Psoas muscle (tissue), 8 donors: Measurements from ENCODE around the gene NAV2. TPM values are rescaled to one million over a fixed set of nuclear protein-coding genes. Genes with fewer than 3 reads are reported as not detected.

Experiments
- ATAC-seq, 4 donors: fragments of 200-7000 bp; cut with Tn5 transposase; one replicate each; pipeline ENCODE4 v1.9.1; 2020; ENCODE audit warnings: moderate library complexity in 3 of 4, mild to moderate bottlenecking in 2 of 4
- DNase-seq, 2 donors: peaks; one replicate each; pipeline ENCODE4 v3.0.0-alpha.2; 2020
- H3K27ac ChIP-seq: fragments of 200-600 bp; one replicate; pipeline ENCODE4 v1.8.0; 2022
- H3K27me3 ChIP-seq, 3 donors: fragments of 200-600 bp in 1 of 3; one replicate each; pipeline versions ENCODE4 v1.6.1 to v1.8.0; 2013 to 2022; ENCODE audit warnings: low read length in 2 of 3, mild to moderate bottlenecking in 2 of 3, moderate library complexity in 1 of 3; ENCODE audit not compliant: insufficient read depth in 3 of 3
- H3K36me3 ChIP-seq, 2 donors: fragments of 200-600 bp in 1 of 2; one replicate each; pipeline versions ENCODE4 v1.6.1 to v1.8.0; 2013 to 2022; ENCODE audit warnings: low read depth in 1 of 2, mild to moderate bottlenecking in 1 of 2, moderate library complexity in 1 of 2; ENCODE audit not compliant: insufficient read depth in 1 of 2
- H3K4me1 ChIP-seq: fragments of 200-600 bp; one replicate; pipeline ENCODE4 v1.8.0; 2022
- H3K4me3 ChIP-seq: fragments of 200-600 bp; one replicate; pipeline ENCODE4 v1.8.0; 2022; ENCODE audit warnings: mild to moderate bottlenecking
- H3K9me3 ChIP-seq: fragments of 200-600 bp; one replicate; pipeline ENCODE4 v1.8.0; 2022
- WGBS, 3 donors: extraction: QIAGEN DNeasy Blood & Tissue Kit; methylation state at CpG; one replicate each; pipeline versions ENCODE4 v1.1.6 to v1.1.7; 2013; 5-methylcytosine and 5-hydroxymethylcytosine counted together
- intact Hi-C, 2 donors: fragments of 100-400 bp; cut with DNase I; formaldehyde crosslinking; loops; one replicate each; pipeline versions ENCODE4 v1.11.0 to v1.14.2; 2022
- polyA plus RNA-seq, 3 donors: library from polyadenylated mRNA; stranded (reverse); fragments of 200-250 nt; gene quantifications; one replicate each; pipeline ENCODE4 v1.2.3, GENCODE V29; 2013
- total RNA-seq, 4 donors: library from RNA; stranded (reverse); fragmentation: NEBNext Ultra II Directional in 2 of 4; extraction: Animal tissue kit (Norgen Biotek cat#: 25700) in 2 of 4; gene quantifications; one replicate each; pipeline versions ENCODE4 v1.2.1 to v1.2.4, GENCODE V29; 2021 to 2023
- TF ChIP-seq, protein P1 (sequence below): fragments of 200-600 bp; IDR thresholded peaks from one replicate; pipeline ENCODE4 v1.8.0; 2022; ENCODE audit warnings: antibody characterized with exemption
- donor health status: healthy with polysubstance abuse.
- donor health status: DM: no; HTN: no; CAD: no; lungs with moderate emphysema.
- donor health status: Bipolar disorder and iron deficiency.
- donor health status: healthy.
- donor health status: DM: yes; HTN: yes; CAD: no.
- donor health status: DM: no; HTN: no; CAD: no.
- donor health status: DM: no; HTN: no; CAD: no.
- donor health status: DM: yes; HTN: yes; CAD: no.

Gene NAV2
- total and polyA plus RNA-seq, 7 donors = 0.68 to 21.8 (median 2.9) TPM

DNA sequence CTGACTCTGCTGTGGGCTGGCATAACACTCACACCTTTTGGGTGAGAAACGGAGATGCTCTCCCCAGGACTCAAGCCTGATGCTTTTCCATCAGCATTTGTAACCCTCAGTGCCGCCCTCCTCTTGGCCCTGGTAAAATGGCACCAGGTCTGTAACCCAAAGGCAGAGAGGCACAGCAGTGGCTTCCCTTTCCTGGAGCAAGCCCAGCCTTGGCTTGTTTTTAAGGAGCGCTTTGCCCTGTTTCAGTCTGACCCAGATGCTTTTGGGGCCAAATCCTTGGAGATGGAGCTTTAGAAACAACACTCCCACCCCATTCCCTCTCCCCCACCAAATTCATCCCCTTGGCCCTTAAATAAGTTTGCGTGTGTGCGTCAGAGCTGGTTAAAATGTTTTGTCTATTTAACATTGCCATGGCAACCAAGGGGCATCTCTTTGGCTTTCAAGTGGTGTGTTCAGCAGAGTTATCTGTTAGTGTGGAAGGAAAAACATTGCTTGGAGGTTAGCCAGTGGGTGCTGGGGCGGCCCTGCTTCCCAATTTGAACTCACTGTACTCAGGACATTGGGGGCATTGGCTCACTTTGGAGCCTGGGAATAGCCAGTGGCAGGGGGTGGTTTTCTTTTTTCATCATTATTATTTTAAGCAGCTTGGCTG lies 134.1 kb downstream of the NAV2 start:
- H3K27me3 ChIP-seq = no peaks in the 10 kb centered on the region
- H3K4me1 ChIP-seq = peaks cover 33% of the 10 kb centered on the region
- DNase-seq = no peak
- H3K9me3 ChIP-seq = no peaks in the 10 kb centered on the region
- TF ChIP-seq, protein P1, sequence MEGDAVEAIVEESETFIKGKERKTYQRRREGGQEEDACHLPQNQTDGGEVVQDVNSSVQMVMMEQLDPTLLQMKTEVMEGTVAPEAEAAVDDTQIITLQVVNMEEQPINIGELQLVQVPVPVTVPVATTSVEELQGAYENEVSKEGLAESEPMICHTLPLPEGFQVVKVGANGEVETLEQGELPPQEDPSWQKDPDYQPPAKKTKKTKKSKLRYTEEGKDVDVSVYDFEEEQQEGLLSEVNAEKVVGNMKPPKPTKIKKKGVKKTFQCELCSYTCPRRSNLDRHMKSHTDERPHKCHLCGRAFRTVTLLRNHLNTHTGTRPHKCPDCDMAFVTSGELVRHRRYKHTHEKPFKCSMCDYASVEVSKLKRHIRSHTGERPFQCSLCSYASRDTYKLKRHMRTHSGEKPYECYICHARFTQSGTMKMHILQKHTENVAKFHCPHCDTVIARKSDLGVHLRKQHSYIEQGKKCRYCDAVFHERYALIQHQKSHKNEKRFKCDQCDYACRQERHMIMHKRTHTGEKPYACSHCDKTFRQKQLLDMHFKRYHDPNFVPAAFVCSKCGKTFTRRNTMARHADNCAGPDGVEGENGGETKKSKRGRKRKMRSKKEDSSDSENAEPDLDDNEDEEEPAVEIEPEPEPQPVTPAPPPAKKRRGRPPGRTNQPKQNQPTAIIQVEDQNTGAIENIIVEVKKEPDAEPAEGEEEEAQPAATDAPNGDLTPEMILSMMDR = no peak
- intact Hi-C loops = no loop called here
- no peak overlapping the region for H3K4me3 ChIP-seq
- ATAC-seq = no peak
- 83 to 90% (median 84%) methylated on average over 6 of the region's 6 CpGs for WGBS, 3 donors
- no peaks in the 10 kb centered on the region for H3K36me3 ChIP-seq
- no peak overlapping the region for H3K27ac ChIP-seq

DNA sequence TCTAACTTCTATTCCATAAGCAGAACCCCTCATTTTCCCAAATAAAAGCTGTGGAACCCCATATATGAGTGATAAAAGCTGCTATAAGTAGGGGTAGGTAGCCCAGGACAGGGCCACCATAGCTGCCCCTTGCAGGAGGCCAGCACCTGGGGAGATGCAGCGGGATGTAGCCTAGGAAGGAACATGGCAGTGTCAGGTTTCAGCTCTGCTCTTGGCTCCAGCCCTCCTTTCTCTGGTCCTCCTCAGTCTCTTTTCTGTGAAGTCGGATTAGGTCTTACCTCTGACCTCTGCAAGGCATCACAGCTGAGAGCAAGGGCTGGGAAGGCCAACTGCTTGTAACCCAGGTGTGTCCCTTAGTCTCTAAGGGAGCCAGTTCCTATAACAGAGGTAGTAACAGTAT lies 135.6 kb downstream of the NAV2 start:
- Histone ChIP-seq H3K4me1 (peaks cover 33% of the 10 kb centered on the region), H3K36me3 (no peaks in the 10 kb centered on the region), H3K27me3 (no peaks in the 10 kb centered on the region), H3K9me3 (no peaks in the 10 kb centered on the region), H3K27ac (no peak overlapping the region), H3K4me3 (no peak overlapping the region)
- intact Hi-C loops = loop anchor here in 1 of 2 donors (2.0 kb wide), 1 partner anchor 33 kb away; no protein-coding TSS in a partner anchor
- no peak for ATAC-seq
- no peak for DNase-seq
- TF ChIP-seq, protein P1 = no peak
- WGBS, 3 donors = 33 to 82% (median 44%) methylated on average over 2 of the region's 2 CpGs

DNA sequence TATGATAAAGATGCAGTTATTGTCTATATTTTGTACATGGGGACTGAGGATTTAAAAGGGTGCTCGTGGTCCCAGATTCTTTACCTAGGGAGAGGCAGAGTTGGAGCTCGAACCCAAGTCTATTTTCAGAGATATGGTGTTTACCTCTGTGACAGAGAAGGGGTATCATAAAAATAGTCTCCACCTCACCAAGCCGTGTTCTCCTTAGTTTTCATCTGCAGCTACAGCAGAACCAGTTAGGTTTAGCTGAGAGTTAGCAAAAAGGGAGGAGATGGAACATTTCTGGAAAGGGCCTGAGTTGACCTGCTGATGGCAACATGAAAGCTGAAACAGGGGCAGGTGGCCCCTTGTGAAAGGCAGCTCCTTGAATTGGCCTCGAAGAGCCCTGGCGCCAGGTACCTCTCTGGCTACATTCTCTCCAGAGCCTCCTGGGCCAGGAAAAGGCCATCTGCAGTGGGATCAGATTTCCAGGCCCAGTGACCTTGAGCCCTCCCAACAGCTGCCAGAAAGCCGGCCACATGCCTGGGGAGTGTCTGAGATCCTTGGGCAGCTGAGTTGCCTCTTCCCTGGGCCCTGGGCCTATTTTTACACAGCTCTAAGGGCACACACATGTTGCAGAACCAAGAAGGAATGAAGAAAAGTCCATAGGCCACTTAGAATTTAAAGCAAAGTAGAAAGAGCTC lies 136.6 kb downstream of the NAV2 start:
- DNase-seq = peak; percentile 70 to 89
- Histone ChIP-seq H3K36me3 (no peaks in the 10 kb centered on the region), H3K27ac (peak overlapping the region; percentile 86), H3K4me3 (no peak overlapping the region), H3K27me3 (no peaks in the 10 kb centered on the region), H3K9me3 (no peaks in the 10 kb centered on the region), H3K4me1 (peaks cover 29% of the 10 kb centered on the region)
- ATAC-seq = peak; percentile 97 to 99 (median 98)
- WGBS, 3 donors = 25 to 45% (median 29%) methylated on average over 6 of the region's 6 CpGs
- TF ChIP-seq, protein P1 = no peak
- intact Hi-C loops = loop anchor here in 1 of 2 donors (2.0 kb wide), 1 partner anchor 34 kb away; no protein-coding TSS in a partner anchor

DNA sequence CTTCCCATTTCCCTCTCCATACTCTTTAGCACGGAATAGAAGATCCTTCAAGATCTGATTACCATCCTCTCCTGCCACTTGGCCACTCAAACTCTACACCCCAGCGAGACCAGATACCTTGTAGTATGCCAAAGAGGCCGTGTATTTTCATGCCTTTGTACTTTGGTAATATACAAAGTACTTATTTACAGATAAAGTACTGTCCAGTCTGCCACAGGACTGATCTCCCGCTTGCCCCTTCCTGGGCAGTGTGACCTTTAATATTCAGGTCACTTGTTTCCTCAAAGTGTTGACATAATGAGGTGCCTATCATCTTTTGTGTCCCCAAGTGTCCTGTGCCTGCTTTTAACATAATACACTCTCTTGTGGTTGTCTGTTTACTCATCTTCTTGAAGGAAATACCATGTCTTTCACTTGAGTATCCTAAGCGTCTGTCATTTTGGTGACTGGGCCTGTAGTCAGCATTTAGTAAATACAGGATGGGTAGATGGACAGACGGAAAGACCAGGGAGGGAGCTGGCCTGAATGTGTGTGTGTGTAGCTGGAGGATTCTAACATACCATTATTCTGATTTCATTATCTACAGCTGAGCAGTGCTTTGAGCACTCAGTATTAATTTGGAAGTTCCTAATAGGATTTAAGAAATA lies 137.4 kb downstream of the NAV2 start:
- TF ChIP-seq, protein P1 = no peak
- peaks cover 29% of the 10 kb centered on the region for H3K4me1 ChIP-seq

More for the DNA sequence above, 137.4 kb downstream of the NAV2 start:
- DNase-seq (no peak), ATAC-seq (peak in 2 of 4 donors; percentile 3 to 20)
- no peak overlapping the region for H3K4me3 ChIP-seq
- 58 to 66% (median 59%) methylated on average over 6 of the region's 6 CpGs for WGBS, 3 donors
- H3K9me3 ChIP-seq = no peaks in the 10 kb centered on the region
- no peaks in the 10 kb centered on the region for H3K36me3 ChIP-seq
- no peaks in the 10 kb centered on the region for H3K27me3 ChIP-seq
- peak overlapping the region; percentile 86 for H3K27ac ChIP-seq
- intact Hi-C loops = loop anchor here in 1 of 2 donors (2.0 kb wide), 1 partner anchor 35 kb away; no protein-coding TSS in a partner anchor
